Activated T-helper 1 cell treated with Interleukin-2 at 50 U/mL for 16 hours (primary cell): ENCODE results near the gene IPO9.

Source experiments
- DNase-seq: peaks from one replicate; pipeline ENCODE4 v3.0.0-alpha.2; 2020; ENCODE audit warnings: low read depth

IPO9 gene

DNA sequence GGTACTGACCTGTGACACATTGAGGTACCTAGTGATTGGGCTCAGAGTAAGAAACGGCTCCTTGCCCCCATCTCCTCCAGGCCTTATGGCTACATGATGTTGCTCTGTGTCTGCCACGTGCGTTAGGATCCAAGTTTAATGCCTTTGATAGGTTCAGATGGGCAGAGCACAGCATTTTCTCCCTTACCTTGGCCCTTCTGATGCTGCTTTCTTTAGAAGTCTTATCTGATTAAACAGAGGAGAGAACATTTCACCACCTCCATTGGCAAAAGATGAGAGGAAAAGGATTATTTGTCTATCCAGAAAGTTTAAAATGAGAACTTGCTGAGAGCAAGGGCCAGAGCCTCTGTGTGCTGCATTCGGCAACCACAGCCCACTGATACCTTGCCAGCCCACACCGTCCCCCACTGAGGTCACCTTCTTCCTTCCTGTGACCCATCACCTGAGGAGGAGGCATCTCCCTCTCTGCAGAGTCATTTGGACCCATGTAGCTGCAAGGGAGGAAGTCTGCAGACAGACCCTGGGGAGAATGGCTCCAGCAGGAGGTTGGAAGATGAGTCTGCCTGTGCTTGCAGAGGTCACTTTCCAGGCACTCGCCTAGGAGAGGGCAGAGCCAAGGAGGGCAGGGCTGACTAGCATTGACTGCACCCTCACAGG is 76.4 kb downstream of the IPO9 start:
- DNase-seq: no peak

DNA sequence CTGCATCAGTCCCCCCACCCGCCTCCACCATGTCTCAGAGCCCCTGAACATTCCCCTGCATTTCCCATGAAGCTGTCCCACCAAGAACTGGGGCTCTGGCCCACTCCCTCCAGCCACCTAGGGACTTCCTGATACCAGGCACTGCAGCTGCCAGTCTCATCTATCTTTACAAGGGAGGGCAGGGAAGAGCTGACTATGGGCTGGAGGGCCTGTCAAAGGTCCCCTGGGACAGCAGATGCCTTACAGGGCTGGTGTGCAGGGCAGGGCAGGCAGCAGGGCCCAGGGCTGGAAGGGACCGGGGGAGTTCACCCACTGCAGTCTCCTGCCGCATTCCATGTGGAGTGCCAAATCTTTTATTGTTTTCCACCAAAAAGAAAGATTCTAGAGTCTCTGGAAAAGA is 77.4 kb downstream of the IPO9 start:
- no peak for DNase-seq

GRCh38 chr1:201907621-201908020 is 78.7 kb downstream of the IPO9 start:
- DNase-seq: no peak

GRCh38 chr1:201911826-201912571 is 83.0 kb downstream of the IPO9 start:
- no peak for DNase-seq

DNA sequence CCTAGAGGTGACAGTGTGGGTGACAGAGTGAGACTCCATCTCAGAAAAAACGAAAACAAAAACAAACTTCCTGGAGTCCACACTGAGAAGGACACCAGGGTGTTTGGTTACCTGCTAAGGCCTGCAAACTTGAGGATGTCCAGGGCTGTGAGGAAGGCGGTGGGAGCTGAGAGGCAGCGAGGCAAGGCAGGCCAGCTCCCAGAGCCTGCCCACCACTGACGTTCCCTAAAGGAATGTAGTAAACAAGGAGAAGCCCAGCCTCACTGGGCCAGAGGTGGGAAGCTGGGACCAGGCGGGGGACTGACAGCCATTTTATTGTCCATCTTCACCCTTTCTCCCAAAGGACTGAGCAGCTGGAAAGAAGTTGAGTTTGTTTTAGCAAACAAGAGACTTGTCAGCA is 83.9 kb downstream of the IPO9 start:
- no peak for DNase-seq

- DNase-seq: no peak
These were observed 85.7 kb downstream of the IPO9 start for GRCh38 chr1:201914456-201915235.

DNA sequence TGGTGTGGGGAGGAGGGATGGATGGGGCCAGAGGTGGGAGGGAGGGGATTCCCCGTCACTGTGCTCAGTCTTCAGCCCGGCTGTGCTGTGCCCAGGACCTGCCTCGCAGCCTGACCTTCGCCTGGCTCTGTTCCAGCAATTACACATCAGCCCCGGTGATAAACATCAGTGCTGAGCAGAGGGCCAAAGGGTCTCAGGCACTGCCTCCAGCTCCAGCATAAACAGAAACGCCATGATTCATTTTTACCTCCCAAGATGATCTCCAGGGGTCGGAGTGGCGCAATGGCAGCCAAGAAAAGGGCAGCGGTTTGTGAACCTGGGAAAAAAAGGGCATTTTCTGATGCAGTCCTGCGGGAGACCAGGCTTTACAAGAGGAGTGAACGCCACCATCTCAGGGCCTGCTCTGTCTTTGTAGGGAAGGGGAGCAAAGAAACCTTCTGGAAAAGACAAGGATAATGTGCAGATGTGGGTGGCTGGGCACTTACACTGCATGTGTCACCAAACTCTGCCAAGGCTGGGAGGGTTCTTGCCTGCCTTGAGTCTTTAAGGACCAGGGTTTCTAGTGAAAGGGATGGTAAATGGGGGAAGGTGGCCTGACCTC is 87.8 kb downstream of the IPO9 start:
- no peak for DNase-seq

GRCh38 chr1:201917362-201918033 is 88.5 kb downstream of the IPO9 start:
- DNase-seq: no peak

- DNase-seq: no peak
These were observed 89.4 kb downstream of the IPO9 start for GRCh38 chr1:201918343-201918742.

DNA sequence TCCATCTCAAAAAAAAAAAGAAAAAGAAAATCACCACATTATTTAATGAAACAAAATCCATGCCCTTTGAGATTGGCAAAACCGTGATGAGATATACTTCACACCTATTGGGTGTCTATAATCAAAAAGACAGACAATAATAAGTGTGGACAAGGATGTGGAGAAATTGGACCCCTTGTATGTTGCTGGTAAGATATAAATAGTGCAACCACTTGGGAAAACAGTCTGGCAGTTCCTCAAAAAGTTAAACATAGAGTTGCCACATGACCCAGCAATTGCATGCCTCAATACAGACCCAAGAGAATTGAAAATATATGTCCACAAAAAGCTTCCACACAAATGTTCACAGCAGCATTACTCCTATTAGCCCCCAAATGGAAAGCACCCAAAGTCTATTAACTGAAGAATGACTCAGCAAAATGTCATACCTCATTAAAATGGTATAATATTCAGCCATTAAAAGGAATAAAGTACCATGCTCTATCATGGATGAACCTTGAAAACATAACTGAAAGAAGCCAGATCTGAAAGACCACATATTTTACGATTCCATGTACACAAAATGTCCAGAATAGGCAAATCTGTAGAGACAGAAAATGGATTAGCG is 93.1 kb downstream of the IPO9 start:
- DNase-seq: no peak

GRCh38 chr1:201925301-201925567 is 96.3 kb downstream of the IPO9 start:
- DNase-seq: no peak

- no peak for DNase-seq
These were observed 97.2 kb downstream of the IPO9 start for GRCh38 chr1:201925981-201926645.

DNA sequence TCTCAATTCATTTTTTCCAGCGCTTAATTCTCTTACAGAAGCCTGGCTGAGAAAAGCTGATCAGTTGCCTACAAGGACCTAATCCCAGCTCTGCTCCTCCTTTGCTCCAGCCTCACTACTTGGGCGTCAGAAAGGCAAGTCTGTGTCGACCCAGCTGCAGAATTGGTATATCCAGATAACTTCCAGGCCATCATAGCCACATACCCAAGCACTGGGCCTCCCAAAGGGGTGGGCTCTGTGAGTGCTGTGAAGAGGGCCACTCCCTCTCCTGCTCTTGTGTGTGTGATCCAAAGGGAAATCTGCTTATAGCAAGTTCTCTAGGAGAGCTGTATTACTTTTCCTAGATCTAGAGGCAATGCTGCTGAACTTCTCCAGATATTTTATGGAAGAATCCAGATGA is 99.3 kb downstream of the IPO9 start:
- no peak for DNase-seq

DNA sequence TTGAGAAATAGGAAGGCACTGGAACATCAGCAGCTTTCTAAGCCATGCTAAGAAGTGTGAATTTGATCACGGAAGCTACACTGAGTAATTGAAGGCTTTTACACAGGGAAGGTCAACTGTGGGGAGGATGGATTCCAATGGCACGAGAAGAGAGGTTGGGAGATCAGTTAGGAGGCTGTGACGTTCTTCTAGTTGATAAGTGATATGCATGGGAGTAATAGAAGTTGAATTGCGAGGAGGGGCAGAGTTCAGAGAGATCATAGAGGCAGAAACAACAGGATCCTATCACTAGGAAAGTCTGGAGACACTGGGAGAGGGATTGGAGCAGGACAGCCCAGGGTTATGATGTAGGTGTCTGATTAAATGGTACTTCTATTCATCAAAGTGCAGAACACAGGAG is 101.2 kb downstream of the IPO9 start:
- DNase-seq: no peak

DNA sequence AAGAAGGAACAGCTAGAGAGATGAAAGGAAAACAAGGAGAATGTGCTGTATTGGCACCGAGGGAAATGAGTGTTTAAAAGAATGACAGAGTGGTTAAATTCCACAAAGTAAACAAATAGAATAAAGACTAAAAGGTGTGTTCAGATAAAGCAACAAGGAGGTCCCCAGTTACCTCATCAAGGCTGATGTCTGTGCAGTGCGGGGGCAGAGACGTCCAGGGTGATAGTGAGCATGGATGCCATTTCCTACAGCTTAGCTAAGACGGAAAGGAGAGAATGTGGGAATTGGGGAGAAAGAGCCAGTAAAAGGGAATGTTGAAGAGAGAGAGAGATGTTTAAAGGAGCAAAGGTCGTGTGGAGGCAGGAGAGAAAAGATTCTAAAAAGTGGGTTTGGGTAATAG is 101.8 kb downstream of the IPO9 start:
- DNase-seq: no peak
